ENCODE measurements around the gene SLC7A6OS.

- TF ChIP-seq CTCF (IDR thresholded peaks at IDR 0.05) = no peak
- no peak for TF ChIP-seq POLR2AphosphoS5 (IDR thresholded peaks at IDR 0.05; ENCODE audit: low read depth, low read length)
- no peak for TF ChIP-seq REST (IDR thresholded peaks at IDR 0.05; ENCODE audit: insufficient read depth in 1 of 2, low read depth in 2 of 2, low read length in 1 of 2)
- no peak for TF ChIP-seq TCF7L2 (IDR thresholded peaks at IDR 0.05; ENCODE audit: low read depth, low read length)
- no peak for TF ChIP-seq SIN3A (IDR thresholded peaks at IDR 0.05; ENCODE audit: borderline replicate concordance, insufficient read depth, low read depth, low read length)
Measured at GRCh38 chr16:68349838-68350410, 39.2 kb upstream of the SLC7A6OS start.
